Measurements from ENCODE around the gene STARD3.
A peak's percentile ranks its signal among the peaks of the same experiment; 100 is the strongest.

STARD3 gene

GRCh38 chr17:39604911-39605491 is 31.9 kb upstream of the STARD3 start:
- DNase-seq (ENCODE audit: low spot score): no peak

GRCh38 chr17:39605492-39606433 is 31.2 kb upstream of the STARD3 start:
- DNase-seq (ENCODE audit: low spot score): no peak

GRCh38 chr17:39606434-39607056 is 30.4 kb upstream of the STARD3 start:
- no peak for DNase-seq (ENCODE audit: low spot score)

- DNase-seq (ENCODE audit: low spot score): no peak
Measured at GRCh38 chr17:39607057-39607850, 29.7 kb upstream of the STARD3 start.

- DNase-seq (ENCODE audit: low spot score): no peak
Measured at GRCh38 chr17:39607851-39608130, 29.2 kb upstream of the STARD3 start, which contains the start of gene NEUROD2. Gene NEUROD2 (minus strand): TSS chr17:39607920. CDS start chr17:39606599, 1,321 bp downstream.

GRCh38 chr17:39608142-39608981 is 28.6 kb upstream of the STARD3 start:
- DNase-seq (ENCODE audit: low spot score): no peak

GRCh38 chr17:39609416-39610025 is 27.4 kb upstream of the STARD3 start:
- no peak for DNase-seq (ENCODE audit: low spot score)

- no peak for DNase-seq (ENCODE audit: low spot score)
Measured at GRCh38 chr17:39611401-39612112, 25.4 kb upstream of the STARD3 start.

- no peak for DNase-seq (ENCODE audit: low spot score)
Measured at GRCh38 chr17:39612291-39612894, 24.6 kb upstream of the STARD3 start.

- DNase-seq (ENCODE audit: low spot score): no peak
Measured at GRCh38 chr17:39612935-39613464, 23.9 kb upstream of the STARD3 start.

- DNase-seq (ENCODE audit: low spot score): no peak
Measured at GRCh38 chr17:39614545-39615157, 22.3 kb upstream of the STARD3 start.

- DNase-seq (ENCODE audit: low spot score): no peak
Measured at GRCh38 chr17:39615434-39615833, 21.5 kb upstream of the STARD3 start.

- no peak for DNase-seq (ENCODE audit: low spot score)
Measured at GRCh38 chr17:39617100-39617445, 19.9 kb upstream of the STARD3 start.

GRCh38 chr17:39617446-39618245 is 19.3 kb upstream of the STARD3 start:
- DNase-seq (ENCODE audit: low spot score): peak; percentile 87

- DNase-seq (ENCODE audit: low spot score): no peak
Measured at GRCh38 chr17:39618246-39618913, 18.6 kb upstream of the STARD3 start.

GRCh38 chr17:39618956-39619785 is 17.8 kb upstream of the STARD3 start:
- no peak for DNase-seq (ENCODE audit: low spot score)

GRCh38 chr17:39619786-39620101 is 17.2 kb upstream of the STARD3 start:
- no peak for DNase-seq (ENCODE audit: low spot score)
